Mucosa of descending colon (tissue), 3 donors: ENCODE measurements around the gene C2orf74. TPM values are rescaled to one million over a fixed set of nuclear protein-coding genes. Genes with fewer than 3 reads are reported as not detected.

Source experiments
- ATAC-seq: fragments of 200-7000 bp; cut with Tn5 transposase; one replicate; pipeline ENCODE4 v1.9.1; 2020; ENCODE audit warnings: mild to moderate bottlenecking, moderate library complexity
- DNase-seq, 3 donors: peaks; one replicate each; pipeline ENCODE4 v3.0.0-alpha.2; 2020
- H3K36me3 ChIP-seq: fragments of 200-600 bp; one replicate; pipeline ENCODE4 v1.8.0; 2021; ENCODE audit warnings: low read depth, mild to moderate bottlenecking
- H3K4me1 ChIP-seq: fragments of 200-600 bp; one replicate; pipeline ENCODE4 v1.8.0; 2021; ENCODE audit warnings: low read depth, mild to moderate bottlenecking
- H3K4me3 ChIP-seq: fragments of 200-600 bp; one replicate; pipeline ENCODE4 v1.8.0; 2021; ENCODE audit warnings: mild to moderate bottlenecking
- H3K9me3 ChIP-seq: fragments of 200-600 bp; one replicate; pipeline ENCODE4 v1.8.0; 2021; ENCODE audit warnings: mild to moderate bottlenecking
- CTCF ChIP-seq: fragments of 200-600 bp; IDR thresholded peaks from one replicate; pipeline ENCODE4 v1.8.0; 2022; ENCODE audit warnings: antibody characterized with exemption, mild to moderate bottlenecking
- intact Hi-C, 2 donors: fragments of 100-400 bp; cut with DNase I in 1 of 2; cut with micrococcal nuclease in 1 of 2; formaldehyde crosslinking; loops; one replicate each; pipeline versions ENCODE4 v1.11.0 to v1.11.1; 2022; cut with DNase I, micrococcal nuclease
- long read RNA-seq, 2 donors: library from polyadenylated mRNA; unstranded; transcript quantifications; one replicate each; pipeline ENCODE4 v2.0.0, GENCODE V29; 2019 to 2021
- total RNA-seq, 3 donors: library from RNA; stranded (reverse); fragmentation: NEBNext Ultra II Directional in 2 of 3; extraction: Animal tissue kit (Norgen Biotek cat#: 25700) in 2 of 3; gene quantifications; one replicate each; pipeline versions ENCODE4 v1.2.1 to v1.2.4, GENCODE V29; 2021 to 2023
- donor health status: DM: no; HTN: no; CAD: no; lungs with moderate emphysema.
- donor health status: DM: no; HTN: no; CAD: no.
- donor health status: DM: no; HTN: yes; CAD: no.

The C2orf74 gene
- 10 to 100 TPM in 1 of 3 donors, 1 to 10 TPM in 1, not detected in 1; 2.2 to 12.6 TPM for total RNA-seq
- long read RNA-seq, donor 1, partial matches to known transcripts = 0 of 4 reads
- long read RNA-seq, donor 1, other reads (novel, unspliced or antisense) = 4 of 4 reads
- long read RNA-seq, donor 2, partial matches to known transcripts = 0 of 3 reads
- long read RNA-seq, donor 2, other reads (novel, unspliced or antisense) = 1 of 3 reads

GRCh38 chr2:61161888-61162287 lies at the start of gene C2orf74:
C2orf74 (plus strand) TSS chr2:61162188; CDS start chr2:61162515, 327 bp downstream.
- no peaks in the 10 kb centered on the region for H3K9me3 ChIP-seq
- no peaks in the 10 kb centered on the region for H3K4me1 ChIP-seq
- H3K36me3 ChIP-seq = no peaks in the 10 kb centered on the region
- H3K4me3 ChIP-seq = no peak within 1 kb of the TSS
- no peak for ATAC-seq
- no peak for DNase-seq
- no peak for TF ChIP-seq CTCF
- intact Hi-C loops = no loop called here

GRCh38 chr2:61114147-61114546 lies 47.8 kb upstream of the C2orf74 start:
- Histone ChIP-seq H3K9me3 (no peaks in the 10 kb centered on the region), H3K4me3 (no peak overlapping the region), H3K36me3 (no peaks in the 10 kb centered on the region), H3K4me1 (no peaks in the 10 kb centered on the region)
- DNase-seq = no peak
- no peak for ATAC-seq
- intact Hi-C loops = no loop called here
- no peak for TF ChIP-seq CTCF

- Histone ChIP-seq H3K4me3 (no peak overlapping the region), H3K36me3 (no peaks in the 10 kb centered on the region), H3K4me1 (no peaks in the 10 kb centered on the region), H3K9me3 (no peaks in the 10 kb centered on the region)
- TF ChIP-seq CTCF = no peak
- no peak for DNase-seq
- intact Hi-C loops = no loop called here
- no peak for ATAC-seq
Observed at GRCh38 chr2:61116302-61116701, 45.7 kb upstream of the C2orf74 start.

GRCh38 chr2:61117534-61117933 lies 44.5 kb upstream of the C2orf74 start:
- intact Hi-C loops = no loop called here
- Histone ChIP-seq H3K36me3 (no peaks in the 10 kb centered on the region), H3K4me3 (no peak overlapping the region), H3K9me3 (no peaks in the 10 kb centered on the region), H3K4me1 (no peaks in the 10 kb centered on the region)
- ATAC-seq (no peak), DNase-seq (no peak)
- no peak for TF ChIP-seq CTCF

- H3K4me3 ChIP-seq = no peak overlapping the region
- no peaks in the 10 kb centered on the region for H3K4me1 ChIP-seq
- ATAC-seq = no peak
- peaks cover 14% of the 10 kb centered on the region for H3K9me3 ChIP-seq
- intact Hi-C loops = no loop called here
- no peaks in the 10 kb centered on the region for H3K36me3 ChIP-seq
- no peak for DNase-seq
- no peak for TF ChIP-seq CTCF
Observed at GRCh38 chr2:61125123-61125710, 36.8 kb upstream of the C2orf74 start.
